Fibroblast of lung (primary cell): ENCODE data around the gene WIPF2. TPM values are rescaled to one million over a fixed set of nuclear protein-coding genes. Genes with fewer than 3 reads are reported as not detected.

Source experiments
- DNase-seq, 2 donors: peaks; one replicate each; pipeline versions ENCODE4 v3.0.0 to v3.0.0-alpha.2; 2010; ENCODE audit warnings: low read depth in 2 of 2
- H2AFZ ChIP-seq: 2 replicates; pipeline ENCODE4 v1.5.1; 2012; ENCODE audit warnings: low read length, control low read depth, inconsistent platforms
- H3K27ac ChIP-seq: 2 replicates; pipeline ENCODE4 v1.5.1; 2011; ENCODE audit warnings: low read length, control low read depth; ENCODE audit not compliant: insufficient read depth
- H3K27me3 ChIP-seq: 2 replicates; pipeline ENCODE4 v1.5.1; 2011; ENCODE audit warnings: mild to moderate bottlenecking, low read length; ENCODE audit not compliant: control insufficient read depth, insufficient read depth
- H3K36me3 ChIP-seq: 2 replicates; pipeline ENCODE4 v1.5.1; 2011; ENCODE audit warnings: low read length; ENCODE audit not compliant: control insufficient read depth, insufficient read depth
- H3K4me1 ChIP-seq: 2 replicates; pipeline ENCODE4 v1.5.1; 2011; ENCODE audit warnings: low read length; ENCODE audit not compliant: control insufficient read depth, insufficient read depth; ENCODE audit errors: extremely low read depth
- H3K4me2 ChIP-seq: 2 replicates; pipeline ENCODE4 v1.5.1; 2011; ENCODE audit warnings: low read length, control low read depth; ENCODE audit not compliant: insufficient read depth; ENCODE audit errors: extremely low read depth
- H3K4me3 ChIP-seq, 4 experiments: fragments of 200-600 bp in 1 of 4; sonication (generic) in 1 of 4; replicated peaks in 1 of 4; 2 replicates each; pipeline ENCODE4 v1.5.1; 2011 to 2016; ENCODE audit warnings: low read length in 4 of 4, low read depth in 3 of 4, mild to moderate bottlenecking in 3 of 4, control low read depth in 2 of 4, inconsistent platforms in 1 of 4, mixed read lengths in 1 of 4; ENCODE audit not compliant: insufficient read depth in 1 of 4; ENCODE audit errors: control extremely low read depth in 1 of 4
- H3K79me2 ChIP-seq: 2 replicates; pipeline ENCODE4 v1.5.1; 2012; ENCODE audit warnings: mild to moderate bottlenecking, low read length, inconsistent platforms; ENCODE audit not compliant: control insufficient read depth, insufficient read depth
- H3K9ac ChIP-seq: 2 replicates; pipeline ENCODE4 v1.5.1; 2011; ENCODE audit warnings: mild to moderate bottlenecking, low read length, control low read depth; ENCODE audit not compliant: insufficient read depth
- H3K9me3 ChIP-seq: 2 replicates; pipeline ENCODE4 v1.5.1; 2012; ENCODE audit warnings: low read depth, low read length; ENCODE audit not compliant: control insufficient read depth, insufficient read depth
- H4K20me1 ChIP-seq: 2 replicates; pipeline ENCODE4 v1.5.1; 2011; ENCODE audit warnings: low read length; ENCODE audit not compliant: control insufficient read depth, insufficient read depth; ENCODE audit errors: extremely low read depth
- CTCF ChIP-seq, 2 donors: IDR thresholded peaks in 1 of 2; conservative IDR thresholded peaks in 1 of 2; 1 replicate in 1 of 2; 2 replicates in 1 of 2; pipeline ENCODE4 v1.5.1; 2011 to 2012; ENCODE audit warnings: low read length in 2 of 2, control low read depth in 1 of 2, inconsistent platforms in 1 of 2, low read depth in 1 of 2, mild to moderate bottlenecking in 1 of 2
- EZH2 ChIP-seq: IDR thresholded peaks from 2 replicates; pipeline ENCODE4 v1.5.1; 2012; ENCODE audit warnings: low read length, control low read depth, mild to moderate bottlenecking; ENCODE audit errors: missing control alignments
- polyA plus RNA-seq, 2 donors: library from polyadenylated mRNA; depleted of rRNA in 1 of 2; stranded (reverse) in 1 of 2; unstranded in 1 of 2; fragments of >200 nt; gene quantifications; 2 replicates each; pipeline ENCODE4 v1.2.1, GENCODE V29; 2011 to 2012; ENCODE audit warnings: missing spikeins in 1 of 2
- total RNA-seq: library from RNA; depleted of rRNA; stranded (reverse); fragments of >200 nt; gene quantifications from 2 replicates; pipeline ENCODE4 v1.2.1, GENCODE V29; 2014

Gene WIPF2
- total and polyA plus RNA-seq, 2 donors (not counting 1 experiment from before 2014, with no cell fraction given) = 7.6 to 9.1 TPM

- Histone ChIP-seq H2AFZ (no peak overlapping the region), H3K9ac (no peak overlapping the region), H3K27ac (peak overlapping the region; percentile 64)
Measured at GRCh38 chr17:40307740-40308239, 88.7 kb downstream of the WIPF2 start.

GRCh38 chr17:40309031-40309948 is 90.2 kb downstream of the WIPF2 start, which contains the start of gene RARA:
RARA (plus strand) TSS chr17:40309180; CDS start chr17:40331219, 22,039 bp downstream.
- H3K4me1 ChIP-seq = peaks cover 62% of the 10 kb centered on the region
- peak within 1 kb of the TSS; percentile 64 for H3K27ac ChIP-seq

More at GRCh38 chr17:40307740-40308239, 88.7 kb downstream of the WIPF2 start:
- no peaks in the 10 kb centered on the region for H3K79me2 ChIP-seq
- no peak for TF ChIP-seq EZH2
- TF ChIP-seq CTCF (conservative IDR thresholded peaks at IDR 0.05 in 1 of 2, IDR thresholded peaks at IDR 0.05 in 1 of 2; ENCODE audit: low read depth in 1 of 2, low read length in 2 of 2) = no peak
- H3K9me3 ChIP-seq = no peaks in the 10 kb centered on the region
- no peaks in the 10 kb centered on the region for H4K20me1 ChIP-seq
- no peaks in the 10 kb centered on the region for H3K36me3 ChIP-seq
- no peak overlapping the region for H3K4me3 ChIP-seq
- peaks cover 62% of the 10 kb centered on the region for H3K4me1 ChIP-seq
- DNase-seq = peak in 1 of 2 donors; percentile 59
- H3K27me3 ChIP-seq = no peaks in the 10 kb centered on the region
- H3K4me2 ChIP-seq = peak overlapping the region; percentile 19

More at GRCh38 chr17:40309031-40309948, 90.2 kb downstream of the WIPF2 start, which contains the start of gene RARA:
- Histone ChIP-seq H3K4me2 (peak within 1 kb of the TSS; percentile 54), H3K9ac (no peak within 1 kb of the TSS), H4K20me1 (no peaks in the 10 kb centered on the region), H3K36me3 (no peaks in the 10 kb centered on the region), H3K9me3 (no peaks in the 10 kb centered on the region), H3K27me3 (no peaks in the 10 kb centered on the region), H2AFZ (no peak within 1 kb of the TSS), H3K4me3 (peak within 1 kb of the TSS in 2 of 4 experiments; percentile 44 to 48), H3K79me2 (no peaks in the 10 kb centered on the region)
- peak; percentile 48 to 49 for DNase-seq
- TF ChIP-seq CTCF (conservative IDR thresholded peaks at IDR 0.05 in 1 of 2, IDR thresholded peaks at IDR 0.05 in 1 of 2; ENCODE audit: low read depth in 1 of 2, low read length in 2 of 2) (no peak), EZH2 (no peak)
